ENCODE results near the gene ABCA6.

The ABCA6 gene

GRCh38 chr17:69062860-69063581 is 78.7 kb downstream of the ABCA6 start:
- Mint-ChIP-seq H3K36me3 (ENCODE audit: low read depth) (peaks cover 4% of the 10 kb centered on the region), H3K27ac (no peak overlapping the region), H3K4me3 (no peak overlapping the region), H3K4me1 (peaks cover 52% of the 10 kb centered on the region), H3K27me3 (ENCODE audit: low read depth, poor library complexity) (peaks cover 2% of the 10 kb centered on the region), H3K9me3 (peaks cover 15% of the 10 kb centered on the region)
- no peak for TF ChIP-seq CTCF (IDR thresholded peaks at IDR 0.05)
- no peak for DNase-seq

GRCh38 chr17:69061721-69062556 is 79.8 kb downstream of the ABCA6 start:
- DNase-seq, result no peak
- Mint-ChIP-seq H3K9me3 (peaks cover 26% of the 10 kb centered on the region), H3K27ac (no peak overlapping the region), H3K4me1 (peaks cover 44% of the 10 kb centered on the region), H3K27me3 (ENCODE audit: low read depth, poor library complexity) (peaks cover 2% of the 10 kb centered on the region), H3K4me3 (no peak overlapping the region), H3K36me3 (ENCODE audit: low read depth) (peaks cover 7% of the 10 kb centered on the region)
- no peak for TF ChIP-seq CTCF (IDR thresholded peaks at IDR 0.05)

- DNase-seq, result no peak
- Mint-ChIP-seq H3K36me3 (ENCODE audit: low read depth) (peaks cover 18% of the 10 kb centered on the region), H3K27me3 (ENCODE audit: low read depth, poor library complexity) (peaks cover 2% of the 10 kb centered on the region), H3K9me3 (peaks cover 37% of the 10 kb centered on the region), H3K4me1 (peaks cover 38% of the 10 kb centered on the region), H3K4me3 (no peak within 1 kb of the TSS), H3K27ac (peak within 1 kb of the TSS; percentile 87)
- no peak for TF ChIP-seq CTCF (IDR thresholded peaks at IDR 0.05)
These were observed 80.9 kb downstream of the ABCA6 start, which contains the start of gene ABCA9 for GRCh38 chr17:69060822-69061221. Gene ABCA9, minus strand, starts transcription at chr17:69060927. Its CDS starts 9,801 bp downstream, at chr17:69051126.

- peaks cover 38% of the 10 kb centered on the region for H3K4me1 Mint-ChIP-seq
- peaks cover 49% of the 10 kb centered on the region for H3K9me3 Mint-ChIP-seq
- DNase-seq, result no peak
- peaks cover 24% of the 10 kb centered on the region for H3K36me3 Mint-ChIP-seq (ENCODE audit: low read depth)
- peak overlapping the region; percentile 87 for H3K27ac Mint-ChIP-seq
- TF ChIP-seq CTCF (IDR thresholded peaks at IDR 0.05), result no peak
- peak overlapping the region; percentile 43 for H3K4me3 Mint-ChIP-seq
- H3K27me3 Mint-ChIP-seq (ENCODE audit: low read depth, poor library complexity), result no peaks in the 10 kb centered on the region
These were observed 82.1 kb downstream of the ABCA6 start for GRCh38 chr17:69059458-69060175.

- Mint-ChIP-seq H3K27ac (no peak overlapping the region), H3K4me1 (peaks cover 31% of the 10 kb centered on the region), H3K27me3 (ENCODE audit: low read depth, poor library complexity) (no peaks in the 10 kb centered on the region), H3K36me3 (ENCODE audit: low read depth) (peaks cover 24% of the 10 kb centered on the region), H3K4me3 (no peak overlapping the region), H3K9me3 (peaks cover 49% of the 10 kb centered on the region)
- no peak for TF ChIP-seq CTCF (IDR thresholded peaks at IDR 0.05)
- DNase-seq, result no peak
These were observed 83.5 kb downstream of the ABCA6 start for GRCh38 chr17:69058165-69058564.

All from nephron progenitor cell (in vitro differentiated cells).